ENCODE results near the gene TBX10.

DNA sequence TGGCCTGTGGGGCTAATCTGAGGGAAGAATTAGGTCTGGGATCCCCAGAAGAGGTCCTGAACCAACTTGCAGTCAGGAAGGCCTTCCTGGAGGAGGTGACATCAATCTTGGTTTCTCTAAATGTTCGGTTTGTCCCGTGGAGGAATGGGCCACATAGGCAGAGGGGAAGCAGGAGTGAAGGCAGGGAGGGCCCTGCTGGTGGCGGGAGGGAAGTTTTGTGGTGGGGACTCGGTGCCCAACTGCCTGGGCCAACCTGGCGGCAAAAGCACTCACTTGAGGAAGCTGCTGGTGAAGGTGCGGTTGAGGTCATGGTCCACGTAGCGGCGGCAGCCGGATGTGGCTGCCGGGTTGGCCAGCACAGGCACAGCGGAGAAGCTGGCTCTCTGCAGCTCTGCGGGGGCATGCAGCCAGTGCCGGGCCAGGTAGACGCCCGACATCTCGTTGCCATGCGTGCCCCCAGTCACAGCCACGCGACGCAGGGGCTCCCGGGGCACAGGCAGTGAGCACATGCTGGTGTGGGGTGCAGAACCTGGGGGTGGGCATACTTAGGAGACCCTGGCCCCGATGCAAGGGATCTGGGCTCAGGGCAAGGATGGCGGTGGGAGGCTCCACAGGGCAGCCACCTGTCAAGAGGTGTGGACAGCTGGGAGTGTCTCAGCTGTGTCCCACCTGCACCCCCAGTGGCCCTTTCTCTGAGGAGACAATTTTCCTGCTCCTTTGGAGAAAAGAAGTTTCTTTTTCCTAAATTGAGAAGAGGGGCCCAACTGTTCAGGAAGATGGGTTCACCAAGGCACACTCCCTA lies 7.2 kb upstream of the TBX10 start:
- TF ChIP-seq EZH2 (IDR thresholded peaks at IDR 0.05; ENCODE audit: borderline replicate concordance, low read depth, low read length, severe bottlenecking) = no peak
- no peak for TF ChIP-seq CTCF (IDR thresholded peaks at IDR 0.05; ENCODE audit: borderline replicate concordance, extremely low read depth, low read length, poor library complexity, severe bottlenecking)

Measured in DND-41 (cell line).